ENCODE data around the gene SGSH.

- TF ChIP-seq, protein P1, sequence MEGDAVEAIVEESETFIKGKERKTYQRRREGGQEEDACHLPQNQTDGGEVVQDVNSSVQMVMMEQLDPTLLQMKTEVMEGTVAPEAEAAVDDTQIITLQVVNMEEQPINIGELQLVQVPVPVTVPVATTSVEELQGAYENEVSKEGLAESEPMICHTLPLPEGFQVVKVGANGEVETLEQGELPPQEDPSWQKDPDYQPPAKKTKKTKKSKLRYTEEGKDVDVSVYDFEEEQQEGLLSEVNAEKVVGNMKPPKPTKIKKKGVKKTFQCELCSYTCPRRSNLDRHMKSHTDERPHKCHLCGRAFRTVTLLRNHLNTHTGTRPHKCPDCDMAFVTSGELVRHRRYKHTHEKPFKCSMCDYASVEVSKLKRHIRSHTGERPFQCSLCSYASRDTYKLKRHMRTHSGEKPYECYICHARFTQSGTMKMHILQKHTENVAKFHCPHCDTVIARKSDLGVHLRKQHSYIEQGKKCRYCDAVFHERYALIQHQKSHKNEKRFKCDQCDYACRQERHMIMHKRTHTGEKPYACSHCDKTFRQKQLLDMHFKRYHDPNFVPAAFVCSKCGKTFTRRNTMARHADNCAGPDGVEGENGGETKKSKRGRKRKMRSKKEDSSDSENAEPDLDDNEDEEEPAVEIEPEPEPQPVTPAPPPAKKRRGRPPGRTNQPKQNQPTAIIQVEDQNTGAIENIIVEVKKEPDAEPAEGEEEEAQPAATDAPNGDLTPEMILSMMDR (optimal IDR thresholded peaks at IDR 0.05 in 1 of 3, IDR thresholded peaks at IDR 0.05 in 1 of 3, conservative IDR thresholded peaks at IDR 0.05 in 1 of 3; ENCODE audit: extremely low read depth in 1 of 3, insufficient read depth in 2 of 3, low read length in 3 of 3) = no peak
- TF ChIP-seq EZH2 (IDR thresholded peaks at IDR 0.05; ENCODE audit: low read length) = no peak
These were observed 51.0 kb downstream of the SGSH start for GRCh38 chr17:80169107-80169506.
